ENCODE results near the gene MPEG1.

The MPEG1 gene

GRCh38 chr11:59216641-59217564 is 4.2 kb upstream of the MPEG1 start:
- no peak for DNase-seq

- DNase-seq: no peak
These were observed 1.6 kb upstream of the MPEG1 start for GRCh38 chr11:59214141-59214893.

DNA sequence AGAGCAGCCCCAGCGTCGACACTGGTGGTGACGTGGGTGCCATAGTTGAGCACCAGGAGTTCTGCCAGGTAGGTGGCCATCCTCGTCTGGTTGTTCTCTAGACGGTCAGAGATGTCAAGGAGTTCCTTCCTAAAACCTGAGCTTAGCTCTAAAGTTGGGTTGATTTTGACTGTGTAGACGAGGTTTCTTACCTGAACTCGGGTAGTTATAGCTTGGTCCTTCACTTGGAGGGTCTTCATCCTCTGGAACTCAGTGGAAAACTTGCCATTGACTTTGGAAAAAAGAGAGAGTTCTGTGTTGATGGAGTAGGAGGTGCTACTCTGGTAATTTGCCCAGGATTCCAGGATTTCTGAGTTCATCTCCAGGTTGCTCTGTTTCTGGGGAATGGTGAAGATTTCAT is 505 bp downstream of the MPEG1 start:
- no peak for DNase-seq

DNA sequence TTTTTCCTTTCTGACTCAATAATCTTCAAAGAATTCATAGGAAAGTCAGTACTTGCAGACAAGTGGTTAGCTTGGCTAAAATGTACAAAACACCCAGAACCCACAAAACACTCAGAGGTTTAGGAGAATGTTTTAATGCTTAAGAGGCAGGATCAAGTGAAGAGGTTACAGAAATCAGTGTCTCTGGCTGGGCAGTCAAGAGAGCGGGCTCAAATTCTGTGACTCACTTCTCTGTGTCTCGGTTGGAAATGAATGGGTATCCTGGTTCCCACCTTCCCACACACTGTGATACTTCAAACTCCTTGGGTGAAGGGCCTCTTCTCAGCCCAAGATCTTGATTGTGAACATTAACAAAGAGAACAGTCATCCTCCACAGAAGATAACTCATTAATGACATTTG is 3.8 kb downstream of the MPEG1 start:
- no peak for DNase-seq

DNA sequence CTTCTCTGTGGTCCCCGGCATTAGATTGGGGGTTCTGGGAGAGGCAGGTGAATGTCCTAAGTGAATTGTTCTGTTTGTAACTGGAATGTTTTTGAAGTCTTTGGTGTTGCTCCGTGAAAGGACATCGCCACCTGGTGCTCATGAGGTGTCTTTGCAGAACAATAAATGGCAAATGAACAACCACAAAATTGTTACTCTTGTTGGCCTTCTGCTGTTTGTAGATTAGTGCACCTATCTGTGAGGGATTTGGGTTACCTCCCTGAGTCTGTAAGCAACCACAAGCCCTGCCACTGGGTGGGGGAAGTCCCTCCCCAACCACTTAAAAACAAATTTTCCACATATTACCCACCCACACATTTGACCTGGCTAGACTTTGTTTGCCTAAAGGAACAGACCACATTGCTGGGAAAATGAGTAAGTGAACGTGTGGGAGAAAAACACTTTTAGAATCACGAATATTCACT is 4.7 kb downstream of the MPEG1 start:
- DNase-seq: peak; percentile 20

- DNase-seq: peak; percentile 24
These were observed 6.1 kb downstream of the MPEG1 start for GRCh38 chr11:59206635-59207034.

- no peak for DNase-seq
These were observed 7.1 kb downstream of the MPEG1 start for GRCh38 chr11:59205648-59206047.

GRCh38 chr11:59204746-59205145 is 8.0 kb downstream of the MPEG1 start:
- DNase-seq: no peak

GRCh38 chr11:59201353-59201752 is 11.4 kb downstream of the MPEG1 start:
- no peak for DNase-seq

- DNase-seq: no peak
These were observed 12.3 kb downstream of the MPEG1 start for GRCh38 chr11:59200423-59200746.

- no peak for DNase-seq
These were observed 12.9 kb downstream of the MPEG1 start for GRCh38 chr11:59199546-59200422.

DNA sequence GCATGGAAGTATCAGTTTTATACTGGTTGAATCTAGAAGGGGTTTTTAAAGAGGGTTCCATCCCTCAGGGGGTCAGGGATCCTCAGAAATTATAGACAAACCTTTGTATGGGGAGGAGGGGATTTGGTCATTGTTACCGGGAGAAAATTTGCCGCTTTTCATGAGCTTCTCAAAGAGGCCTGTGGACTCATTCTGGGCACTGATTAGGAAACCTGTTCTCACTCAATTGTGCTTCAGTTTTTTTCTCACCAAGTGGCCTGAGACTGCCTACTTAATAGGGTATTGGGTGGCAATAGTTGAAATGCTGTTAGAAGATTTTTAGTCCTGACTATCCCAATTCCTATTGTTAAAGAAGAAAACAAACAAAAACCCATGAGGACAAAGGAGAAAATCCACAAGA is 14.0 kb downstream of the MPEG1 start:
- no peak for DNase-seq

DNA sequence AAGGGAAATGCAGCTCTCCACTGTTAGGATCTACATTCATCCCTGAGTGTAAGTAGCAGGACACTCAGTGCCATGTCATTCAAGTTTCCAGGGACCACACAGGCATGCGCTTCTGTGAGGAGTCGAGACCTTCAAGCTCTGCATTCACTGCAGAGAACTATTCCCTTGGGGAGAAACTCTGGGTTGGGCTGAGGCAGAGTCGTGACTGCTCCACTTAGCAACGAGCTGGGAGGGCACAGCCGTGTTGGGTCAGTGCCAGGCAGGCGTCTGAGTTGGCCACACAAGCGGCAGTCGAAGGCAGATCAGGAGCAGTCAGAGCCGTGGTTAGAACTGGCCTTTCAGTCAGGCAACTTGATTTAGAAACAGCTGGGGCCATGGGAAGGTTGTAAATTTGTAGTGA is 14.7 kb downstream of the MPEG1 start:
- DNase-seq: peak; percentile 20

- DNase-seq: no peak
These were observed 15.9 kb downstream of the MPEG1 start for GRCh38 chr11:59196777-59197176.

- DNase-seq: peak; percentile 68
These were observed 17.1 kb downstream of the MPEG1 start for GRCh38 chr11:59195586-59195985.

DNA sequence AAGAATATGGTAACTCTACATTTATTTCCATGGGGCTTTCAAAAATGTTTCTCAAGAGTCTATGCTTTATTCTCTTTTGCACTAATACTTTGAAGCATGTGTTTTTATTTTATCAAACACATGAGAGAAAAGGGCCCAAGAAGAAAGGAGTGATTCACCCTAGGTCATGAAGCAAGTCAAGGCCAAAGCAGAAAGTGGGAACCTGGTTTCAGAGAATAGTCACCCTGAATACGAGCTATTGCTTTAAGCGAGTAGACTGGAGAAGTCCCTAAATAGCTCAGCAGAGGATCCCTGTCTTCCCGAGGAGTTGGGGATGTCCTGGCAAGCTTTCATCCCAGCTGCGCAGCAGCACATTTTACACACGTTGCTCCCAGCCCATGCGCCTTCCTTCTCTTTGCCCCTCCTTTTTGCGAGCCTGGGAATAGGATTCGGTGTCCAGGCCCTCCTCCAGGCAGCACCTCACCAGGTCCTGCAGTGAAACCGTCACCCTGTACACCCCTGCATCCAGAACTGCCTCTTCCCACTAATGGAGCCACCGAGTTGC is 19.1 kb downstream of the MPEG1 start:
- DNase-seq: no peak

DNA sequence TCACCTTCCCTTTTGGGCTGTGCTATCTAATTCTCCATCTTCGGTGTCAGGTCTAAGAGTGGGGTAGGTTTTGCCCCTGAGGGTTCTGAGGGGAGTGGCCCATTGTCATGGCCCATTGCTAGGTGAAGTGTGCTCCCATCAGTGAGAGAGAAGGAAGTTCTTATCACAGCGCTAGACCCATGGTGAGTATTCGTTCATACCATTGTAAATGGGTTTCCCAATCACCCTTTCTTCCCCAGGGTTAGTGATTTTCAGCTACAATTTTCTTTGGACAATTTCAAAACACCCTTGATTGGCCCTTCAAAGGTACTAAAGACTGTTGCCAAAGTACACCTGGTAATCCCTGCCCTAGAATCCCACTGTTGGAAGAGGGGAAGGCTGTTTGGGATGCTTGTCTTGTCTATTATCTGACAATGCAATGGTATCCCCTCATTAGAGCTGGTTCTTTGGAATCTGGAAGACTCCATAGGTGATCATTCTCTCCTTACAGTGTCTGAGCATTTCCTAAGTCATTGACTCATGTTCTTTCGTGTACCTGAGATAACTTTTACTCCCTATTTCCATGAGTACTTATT is 20.2 kb downstream of the MPEG1 start:
- no peak for DNase-seq

- DNase-seq: no peak
These were observed 20.8 kb downstream of the MPEG1 start for GRCh38 chr11:59191890-59192289.

- no peak for DNase-seq
These were observed 21.6 kb downstream of the MPEG1 start for GRCh38 chr11:59191095-59191494.

GRCh38 chr11:59189986-59190385 is 22.7 kb downstream of the MPEG1 start:
- DNase-seq: no peak

DNA sequence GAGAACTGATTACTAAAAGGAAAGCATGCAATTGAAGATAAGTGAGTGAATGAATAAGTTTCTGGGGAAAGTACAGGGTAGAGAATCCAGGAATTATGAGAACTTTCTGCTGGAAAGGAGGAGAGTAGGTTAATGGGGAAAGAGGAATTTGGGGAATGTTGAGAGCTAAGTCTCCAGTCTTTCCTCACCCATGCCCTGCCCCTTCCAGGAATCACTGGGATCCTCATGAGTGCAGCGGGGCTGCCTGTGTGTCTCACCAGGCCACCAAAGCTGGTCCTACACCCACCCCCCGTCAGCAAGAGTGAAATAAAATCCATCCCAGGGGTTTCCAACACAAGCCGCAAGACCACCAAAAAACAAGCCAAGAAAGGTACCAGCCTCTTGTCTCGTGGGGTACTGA is 23.8 kb downstream of the MPEG1 start:
- DNase-seq: no peak

DNA sequence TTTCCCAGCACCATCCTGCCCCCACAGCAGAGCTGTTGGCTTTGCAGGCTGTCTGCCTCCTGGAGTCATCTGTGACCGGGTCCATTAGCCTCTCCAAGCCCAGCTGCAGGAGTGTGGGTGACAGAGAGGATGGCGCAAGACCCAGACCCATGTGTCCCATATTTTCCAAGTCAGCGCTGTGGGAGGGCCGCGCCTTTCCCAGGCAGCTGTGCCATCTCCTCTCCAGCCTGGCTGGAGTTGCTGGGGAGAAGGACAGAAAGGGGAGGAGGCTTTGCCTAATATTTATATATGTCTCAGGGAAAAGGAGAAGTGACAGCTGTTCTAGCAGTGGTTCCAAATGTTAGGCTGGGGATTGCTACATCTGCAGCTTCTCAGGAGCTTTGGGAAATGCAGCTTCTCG is 25.1 kb downstream of the MPEG1 start:
- no peak for DNase-seq

GRCh38 chr11:59187035-59187434 is 25.7 kb downstream of the MPEG1 start:
- no peak for DNase-seq

Measured in NCI-H345 (cell line).